Activated gamma-delta T cell (primary cell): ENCODE measurements around the gene GFI1B.
"Not testable (repeated sequence)": the region's sequence is repeated elsewhere in the genome, so short reads cannot be mapped to it uniquely, and the experiment has no call there.

Experiments used
- DNase-seq: peaks from one replicate; lab custom pipeline; 2025; lab: John Stamatoyannopoulos, UW

The GFI1B gene

GRCh38 chr9:133009906-133010582 is 31.6 kb downstream of the GFI1B start:
- no peak for DNase-seq

DNA sequence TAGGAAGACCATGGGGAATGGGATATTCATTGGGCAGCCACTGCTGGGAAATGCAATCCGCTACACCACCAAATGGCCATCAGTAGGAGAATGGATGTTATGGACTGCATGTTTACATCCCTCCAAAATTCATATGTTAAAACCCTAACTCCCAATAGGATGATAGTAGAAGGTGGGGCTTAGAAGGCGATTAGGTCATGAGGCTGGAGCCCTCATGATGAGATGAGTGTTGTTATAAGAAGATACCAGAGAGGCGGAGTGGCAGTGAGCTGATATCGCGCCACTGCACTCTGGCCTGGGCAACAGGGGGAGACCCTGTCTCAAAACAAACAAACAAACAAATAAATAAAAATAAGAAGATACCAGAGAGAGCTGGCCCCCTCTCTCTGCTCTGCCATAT is 36.2 kb downstream of the GFI1B start:
- DNase-seq, result no peak

GRCh38 chr9:133023117-133023890 is 44.8 kb downstream of the GFI1B start:
- DNase-seq, result no peak

GRCh38 chr9:133026426-133026825 is 47.9 kb downstream of the GFI1B start:
- no peak for DNase-seq

- no peak for DNase-seq
Observed at GRCh38 chr9:133027134-133027533, 48.6 kb downstream of the GFI1B start.

DNA sequence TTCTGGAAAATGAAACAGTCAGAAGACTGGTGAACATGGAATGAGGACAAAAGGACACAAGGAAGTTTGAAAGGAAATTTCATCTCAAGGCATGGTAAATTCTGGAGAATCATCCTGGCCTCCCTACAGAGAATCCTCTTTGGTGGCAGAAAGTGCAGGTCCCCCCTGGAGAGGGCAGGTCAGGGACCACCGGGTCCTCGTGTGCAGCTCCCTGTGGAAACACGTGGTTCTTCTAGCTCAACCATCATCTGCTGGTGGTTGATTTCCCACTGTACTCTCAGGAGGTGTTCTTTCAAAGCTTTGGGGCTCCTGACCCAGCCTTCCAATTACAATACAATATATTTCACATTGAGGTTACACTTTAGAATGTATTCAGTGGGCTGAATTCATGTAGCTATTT is 49.7 kb downstream of the GFI1B start:
- DNase-seq, result no peak

GRCh38 chr9:133029994-133030316 is 51.5 kb downstream of the GFI1B start:
- DNase-seq, result no peak

DNA sequence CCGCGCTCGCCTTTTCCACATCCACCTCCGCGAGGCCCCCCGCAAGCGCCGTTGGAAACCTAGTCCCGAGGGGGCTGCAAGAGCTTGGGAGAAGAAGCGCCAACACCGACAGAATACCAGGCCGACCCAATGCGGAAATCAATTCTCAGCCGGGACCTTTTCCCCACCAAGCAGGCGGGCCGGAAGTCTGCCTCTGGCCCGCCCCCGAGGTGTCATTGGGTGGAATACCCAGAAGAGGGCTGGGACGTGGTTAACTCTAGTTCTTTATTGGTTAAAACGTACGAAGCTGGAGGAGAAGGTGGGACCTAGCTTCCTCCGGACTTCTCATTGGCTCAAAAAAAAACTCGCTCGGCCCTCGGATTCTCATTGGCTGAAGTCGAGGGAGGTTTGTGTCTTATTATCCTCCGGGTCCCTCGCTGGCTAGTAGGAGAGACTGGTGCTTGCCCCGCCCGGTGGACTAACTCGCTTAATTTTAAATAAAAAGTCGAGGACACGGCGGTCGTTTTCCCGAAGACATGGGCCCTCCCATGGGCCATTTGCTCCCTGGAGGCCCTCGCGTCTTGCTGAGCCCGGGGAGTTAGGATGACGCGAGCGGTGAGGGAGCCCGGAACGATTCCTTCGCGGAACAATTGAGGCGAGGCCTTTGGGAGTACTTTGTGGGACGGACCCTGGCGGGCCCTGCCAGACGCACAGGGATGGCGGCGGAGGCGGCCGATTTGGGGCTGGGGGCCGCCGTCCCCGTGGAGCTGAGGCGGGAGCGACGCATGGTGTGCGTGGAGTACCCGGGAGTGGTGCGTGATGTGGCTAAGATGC is 52.0 kb downstream of the GFI1B start, which contains the start of gene GTF3C5:
TSS of gene GTF3C5 (plus strand) at position 681 of the 813 bp plus-strand sequence. CDS start at position 696, 15 bp downstream.
- DNase-seq, result peak; percentile 64

DNA sequence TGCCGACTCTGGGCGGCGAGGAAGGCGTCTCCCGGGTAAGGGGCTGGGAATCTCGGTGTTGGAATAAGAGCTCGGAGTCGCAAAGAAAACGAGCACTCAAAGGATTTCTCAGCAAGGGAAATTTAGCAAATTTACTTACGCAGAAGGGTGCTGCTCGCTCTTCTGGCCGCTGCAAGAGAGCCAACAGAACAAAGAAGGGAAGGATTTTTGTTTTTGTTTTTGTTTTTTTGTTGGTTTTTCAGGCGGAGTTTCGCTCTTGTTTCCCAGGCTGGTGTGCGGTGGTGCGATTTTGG is 52.6 kb downstream of the GFI1B start:
- DNase-seq, result no peak

- DNase-seq, result no peak
Observed at GRCh38 chr9:133031496-133031911, 53.0 kb downstream of the GFI1B start.

- no peak for DNase-seq
Observed at GRCh38 chr9:133032171-133032570, 53.7 kb downstream of the GFI1B start.

GRCh38 chr9:133035669-133036068 is 57.2 kb downstream of the GFI1B start:
- DNase-seq, result no peak

GRCh38 chr9:133037775-133038515 is 59.5 kb downstream of the GFI1B start:
- no peak for DNase-seq

DNA sequence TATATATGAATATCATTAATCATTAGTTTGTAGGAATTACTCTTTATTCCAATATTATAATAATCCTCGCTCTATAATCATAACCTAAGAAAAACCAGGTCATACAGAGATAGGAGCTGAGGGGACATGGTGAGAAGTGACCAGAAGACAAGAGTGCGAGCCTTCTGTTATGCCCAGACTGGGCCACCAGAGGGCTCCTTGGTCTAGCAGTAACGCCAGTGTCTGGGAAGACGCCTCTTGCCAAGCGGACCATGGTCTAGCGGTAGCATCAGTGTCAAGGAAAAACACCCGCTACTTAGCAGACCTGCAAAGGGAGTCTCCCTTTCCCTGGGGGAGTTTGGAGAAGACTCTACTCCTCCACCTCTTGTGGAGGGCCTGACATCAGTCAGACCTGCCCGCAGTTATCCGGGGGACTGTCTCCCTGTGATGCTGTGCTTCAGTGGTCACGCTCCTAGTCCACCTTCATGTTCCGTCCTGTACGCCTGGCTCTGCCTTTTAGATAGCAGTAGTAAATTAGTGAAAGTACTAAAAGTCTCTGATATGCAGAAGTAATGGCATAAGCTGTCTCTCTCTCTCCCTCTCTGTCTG is 62.5 kb downstream of the GFI1B start:
- not testable (repeated sequence) for DNase-seq
